ENCODE data around the gene HDGFL2.

Gene HDGFL2

GRCh38 chr19:4430760-4431159 is 41.3 kb upstream of the HDGFL2 start:
- no peak for DNase-seq (ENCODE audit: low read depth)
- no peak overlapping the region for H3K4me3 ChIP-seq (ENCODE audit: control insufficient read depth, low read depth, low read length)
- TF ChIP-seq, protein P1, sequence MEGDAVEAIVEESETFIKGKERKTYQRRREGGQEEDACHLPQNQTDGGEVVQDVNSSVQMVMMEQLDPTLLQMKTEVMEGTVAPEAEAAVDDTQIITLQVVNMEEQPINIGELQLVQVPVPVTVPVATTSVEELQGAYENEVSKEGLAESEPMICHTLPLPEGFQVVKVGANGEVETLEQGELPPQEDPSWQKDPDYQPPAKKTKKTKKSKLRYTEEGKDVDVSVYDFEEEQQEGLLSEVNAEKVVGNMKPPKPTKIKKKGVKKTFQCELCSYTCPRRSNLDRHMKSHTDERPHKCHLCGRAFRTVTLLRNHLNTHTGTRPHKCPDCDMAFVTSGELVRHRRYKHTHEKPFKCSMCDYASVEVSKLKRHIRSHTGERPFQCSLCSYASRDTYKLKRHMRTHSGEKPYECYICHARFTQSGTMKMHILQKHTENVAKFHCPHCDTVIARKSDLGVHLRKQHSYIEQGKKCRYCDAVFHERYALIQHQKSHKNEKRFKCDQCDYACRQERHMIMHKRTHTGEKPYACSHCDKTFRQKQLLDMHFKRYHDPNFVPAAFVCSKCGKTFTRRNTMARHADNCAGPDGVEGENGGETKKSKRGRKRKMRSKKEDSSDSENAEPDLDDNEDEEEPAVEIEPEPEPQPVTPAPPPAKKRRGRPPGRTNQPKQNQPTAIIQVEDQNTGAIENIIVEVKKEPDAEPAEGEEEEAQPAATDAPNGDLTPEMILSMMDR (IDR thresholded peaks at IDR 0.05; ENCODE audit: control insufficient read depth, insufficient read depth, low read depth, low read length, missing control alignments) = no peak

GRCh38 chr19:4431296-4431695 is 40.8 kb upstream of the HDGFL2 start:
- TF ChIP-seq, protein P1 (IDR thresholded peaks at IDR 0.05; ENCODE audit: control insufficient read depth, insufficient read depth, low read depth, low read length, missing control alignments) = no peak
- no peak for DNase-seq (ENCODE audit: low read depth)
- H3K4me3 ChIP-seq (ENCODE audit: control insufficient read depth, low read depth, low read length) = no peak overlapping the region

GRCh38 chr19:4431808-4432674 is 40.1 kb upstream of the HDGFL2 start:
- TF ChIP-seq, protein P1 (IDR thresholded peaks at IDR 0.05; ENCODE audit: control insufficient read depth, insufficient read depth, low read depth, low read length, missing control alignments) = no peak
- H3K4me3 ChIP-seq (ENCODE audit: control insufficient read depth, low read depth, low read length) = no peak overlapping the region
- DNase-seq (ENCODE audit: low read depth) = no peak

- TF ChIP-seq, protein P1 (IDR thresholded peaks at IDR 0.05; ENCODE audit: control insufficient read depth, insufficient read depth, low read depth, low read length, missing control alignments) = no peak
- no peak overlapping the region for H3K4me3 ChIP-seq (ENCODE audit: control insufficient read depth, low read depth, low read length)
- no peak for DNase-seq (ENCODE audit: low read depth)
Measured at GRCh38 chr19:4432918-4433506, 39.1 kb upstream of the HDGFL2 start.

DNA sequence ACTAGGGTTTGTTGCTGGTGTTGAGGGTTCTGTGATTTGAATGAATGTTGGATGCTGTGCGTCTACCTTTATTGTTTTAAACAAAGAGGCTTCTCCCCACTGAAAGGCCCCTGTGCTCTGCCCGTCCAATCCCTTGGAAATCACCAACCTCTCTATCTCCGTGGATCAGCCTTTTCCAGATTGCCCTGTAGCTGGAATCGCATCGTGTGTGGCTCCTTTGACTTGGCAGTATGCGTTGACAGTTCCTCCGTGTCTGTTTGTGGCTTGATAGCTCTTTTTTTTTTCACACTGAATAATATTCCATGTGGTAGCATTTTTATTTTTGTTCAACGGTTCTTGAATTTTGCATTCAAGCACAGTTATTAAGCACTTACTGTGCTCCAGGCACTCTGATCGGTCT is 37.7 kb upstream of the HDGFL2 start:
- TF ChIP-seq, protein P1 (IDR thresholded peaks at IDR 0.05; ENCODE audit: control insufficient read depth, insufficient read depth, low read depth, low read length, missing control alignments) = no peak
- no peak overlapping the region for H3K4me3 ChIP-seq (ENCODE audit: control insufficient read depth, low read depth, low read length)
- DNase-seq (ENCODE audit: low read depth) = no peak

GRCh38 chr19:4436231-4436630 is 35.9 kb upstream of the HDGFL2 start:
- TF ChIP-seq, protein P1 (IDR thresholded peaks at IDR 0.05; ENCODE audit: control insufficient read depth, insufficient read depth, low read depth, low read length, missing control alignments) = no peak
- H3K4me3 ChIP-seq (ENCODE audit: control insufficient read depth, low read depth, low read length) = no peak overlapping the region
- DNase-seq (ENCODE audit: low read depth) = no peak
